Esophagus mucosa (tissue), 1 donor: Measurements from ENCODE around the gene AHSG. TPM values are rescaled to one million over a fixed set of nuclear protein-coding genes. Genes with fewer than 3 reads are reported as not detected.
A peak's percentile ranks its signal among the peaks of the same experiment; 100 is the strongest.
"Not testable (repeated sequence)": the region's sequence is repeated elsewhere in the genome, so short reads cannot be mapped to it uniquely, and the experiment has no call there.

Experiments
- ATAC-seq: fragments of 200-7000 bp; cut with Tn5 transposase; one replicate; pipeline ENCODE4 v1.9.1; 2020
- total RNA-seq: library from RNA; stranded (reverse); gene quantifications from one replicate; pipeline ENCODE4 v1.2.4, GENCODE V29; 2023
- donor health status: DM: yes; HTN: yes; CAD: no.

The AHSG gene
- total RNA-seq, 1 donor from 2014 or later = not detected

DNA sequence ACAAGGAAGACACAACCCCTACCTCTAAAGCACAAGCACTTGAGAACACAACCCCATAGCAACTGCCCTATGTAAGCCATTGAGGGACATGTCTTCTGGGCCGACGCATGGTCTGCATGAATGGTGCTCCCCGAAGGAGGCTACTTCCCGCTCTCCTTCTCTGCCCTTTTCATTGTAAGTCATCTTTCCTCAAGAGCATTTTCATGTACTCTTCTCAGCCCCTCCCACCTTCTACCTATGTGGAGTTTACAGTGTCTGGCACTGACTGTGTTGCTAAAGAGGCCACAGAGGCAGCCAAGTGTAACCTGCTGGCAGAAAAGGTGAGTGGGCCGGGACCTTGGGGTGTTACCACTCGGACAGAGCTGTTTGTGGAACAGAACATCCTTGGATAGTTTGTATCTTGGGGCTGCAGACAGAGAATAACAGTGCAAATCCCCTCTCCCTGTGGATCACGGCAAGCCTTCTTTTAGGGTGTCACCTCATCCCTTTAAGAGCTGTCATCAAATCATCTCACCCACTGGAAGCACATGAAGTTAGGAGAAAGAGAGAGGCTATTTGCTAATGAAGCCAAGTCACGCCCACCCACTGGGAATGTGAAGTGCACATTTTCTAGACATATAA lies 5.6 kb downstream of the AHSG start:
- ATAC-seq = no peak

DNA sequence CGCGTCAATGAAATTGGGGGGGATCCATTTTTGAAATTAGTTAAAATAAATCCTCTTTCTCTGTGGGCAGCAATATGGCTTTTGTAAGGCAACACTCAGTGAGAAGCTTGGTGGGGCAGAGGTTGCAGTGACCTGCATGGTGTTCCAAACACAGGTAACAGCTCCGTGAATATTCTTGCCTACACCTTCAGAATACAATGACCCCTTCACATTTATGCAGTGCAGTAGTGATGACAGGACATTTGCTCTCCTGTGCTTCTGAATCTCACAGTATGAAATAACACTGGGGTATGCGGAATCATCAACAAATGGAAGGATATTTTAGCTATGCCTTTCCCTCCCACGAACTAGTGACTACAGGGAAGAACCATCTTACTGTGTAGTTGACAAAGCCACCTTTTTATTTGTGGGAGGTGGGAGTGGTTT lies 6.9 kb downstream of the AHSG start:
- ATAC-seq = no peak

DNA sequence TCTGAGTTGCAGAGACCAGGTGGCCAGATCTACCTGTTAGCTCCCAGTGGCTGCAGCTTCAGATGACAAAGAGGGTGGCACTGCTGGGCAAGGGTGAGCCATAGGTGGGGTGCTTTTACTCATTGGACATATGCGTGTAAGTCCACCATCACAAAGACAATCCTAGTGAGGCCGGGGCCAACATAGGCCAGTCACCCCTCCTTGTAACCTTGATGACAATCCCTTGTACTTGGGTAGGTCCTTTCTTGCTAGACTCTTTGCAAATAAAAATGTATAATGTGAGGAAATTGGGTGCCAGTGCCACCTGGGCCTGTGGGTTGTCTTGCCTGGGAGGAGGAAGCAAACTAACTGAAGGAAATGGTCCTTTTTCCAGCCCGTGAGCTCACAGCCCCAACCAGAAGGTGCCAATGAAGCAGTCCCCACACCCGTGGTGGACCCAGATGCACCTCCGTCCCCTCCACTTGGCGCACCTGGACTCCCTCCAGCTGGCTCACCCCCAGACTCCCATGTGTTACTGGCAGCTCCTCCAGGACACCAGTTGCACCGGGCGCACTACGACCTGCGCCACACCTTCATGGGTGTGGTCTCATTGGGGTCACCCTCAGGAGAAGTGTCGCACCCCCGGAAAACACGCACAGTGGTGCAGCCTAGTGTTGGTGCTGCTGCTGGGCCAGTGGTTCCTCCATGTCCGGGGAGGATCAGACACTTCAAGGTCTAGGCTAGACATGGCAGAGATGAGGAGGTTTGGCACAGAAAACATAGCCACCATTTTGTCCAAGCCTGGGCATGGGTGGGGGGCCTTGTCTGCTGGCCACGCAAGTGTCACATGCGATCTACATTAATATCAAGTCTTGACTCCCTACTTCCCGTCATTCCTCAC lies 7.6 kb downstream of the AHSG start:
- ATAC-seq = no peak

- ATAC-seq = no peak
Observed at GRCh38 chr3:186621894-186622650, 9.2 kb downstream of the AHSG start.

DNA sequence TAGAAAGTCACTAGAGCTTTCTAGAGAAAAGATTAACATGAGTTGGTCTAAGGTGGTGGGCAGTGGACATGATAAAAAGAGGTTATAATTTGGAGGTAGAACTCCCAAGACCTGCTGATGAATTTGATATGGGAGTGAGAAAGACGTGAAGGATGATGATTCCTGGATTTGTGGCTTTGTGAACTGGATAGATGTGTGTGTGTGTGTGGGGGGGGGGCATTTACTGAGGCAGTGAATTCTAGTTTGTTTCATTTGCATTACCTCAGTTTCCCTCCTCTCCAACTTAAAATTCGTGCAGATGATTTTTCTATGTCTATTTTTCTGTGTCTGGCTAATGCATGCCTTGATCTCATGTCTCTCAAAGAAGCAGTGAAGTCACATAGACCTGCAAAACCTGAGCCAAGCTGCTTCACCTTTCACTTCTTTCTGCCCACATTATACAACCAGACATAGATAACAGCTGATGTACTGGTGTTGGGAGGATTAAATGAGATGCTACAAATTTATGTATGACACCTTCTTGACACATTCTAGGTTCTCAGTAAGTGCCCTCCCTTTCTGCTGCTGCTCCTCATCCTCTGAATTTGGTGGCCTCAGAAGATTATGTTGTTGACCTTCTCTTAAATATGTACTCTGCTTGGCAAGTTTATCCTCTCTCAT lies 9.9 kb downstream of the AHSG start:
- ATAC-seq = no peak

- no peak for ATAC-seq
Observed at GRCh38 chr3:186624598-186624997, 11.7 kb downstream of the AHSG start.

GRCh38 chr3:186625600-186626042 lies 12.8 kb downstream of the AHSG start:
- ATAC-seq = no peak

- ATAC-seq = peak; percentile 75
Observed at GRCh38 chr3:186626254-186626847, 13.5 kb downstream of the AHSG start.

- ATAC-seq = no peak
Observed at GRCh38 chr3:186627852-186628414, 15.1 kb downstream of the AHSG start.

GRCh38 chr3:186628756-186629155 lies 15.9 kb downstream of the AHSG start:
- no peak for ATAC-seq

DNA sequence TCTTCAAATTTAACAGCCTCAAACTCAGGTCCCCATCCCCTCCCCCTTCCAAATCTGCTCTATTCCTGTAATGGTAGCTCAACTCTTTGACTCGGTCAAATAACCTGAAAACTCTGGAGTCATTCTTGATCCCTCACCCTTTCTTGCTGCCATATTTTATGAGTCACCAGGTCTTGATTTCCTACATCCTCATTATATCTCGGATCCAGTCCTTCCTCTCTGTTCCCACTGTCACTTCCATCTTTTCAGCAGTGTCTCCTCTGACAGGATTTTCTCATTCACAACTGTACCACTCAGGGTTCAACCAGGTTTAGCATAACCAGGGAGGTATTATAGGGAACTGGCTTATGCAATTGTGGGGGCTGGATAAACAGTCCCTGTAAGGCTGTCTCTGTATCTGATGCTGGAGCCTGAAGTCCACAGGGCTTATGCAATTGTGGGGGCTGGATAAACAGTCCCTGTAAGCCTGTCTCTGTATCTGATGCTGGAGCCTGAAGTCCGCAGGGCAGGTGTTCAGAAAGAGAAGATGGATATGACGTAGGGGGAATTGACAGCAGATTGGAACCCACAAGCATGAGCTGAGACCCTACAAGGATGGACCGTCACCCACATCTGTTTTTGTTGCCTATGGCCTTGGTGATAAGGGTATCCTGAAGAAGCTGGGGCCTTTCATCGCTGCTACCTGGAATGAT lies 18.2 kb downstream of the AHSG start:
- no peak for ATAC-seq

DNA sequence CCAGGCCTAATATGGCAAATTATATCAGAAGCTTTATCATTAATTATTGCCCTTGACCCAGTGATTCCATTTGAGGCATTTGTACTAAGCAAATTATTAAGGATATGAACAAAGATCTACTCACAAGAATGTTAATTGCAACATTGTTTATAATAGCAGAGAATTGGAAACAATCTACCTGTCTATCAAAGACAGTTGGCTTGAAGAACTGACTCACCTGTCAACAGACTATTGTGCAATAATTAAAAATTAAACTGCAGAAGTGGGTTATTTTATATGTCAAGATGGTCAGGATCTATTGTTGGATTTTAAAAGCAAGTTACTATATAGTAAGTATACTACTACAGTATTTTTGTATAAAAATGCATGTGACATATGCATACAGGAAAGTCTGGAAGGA lies 20.6 kb downstream of the AHSG start:
- peak; percentile 46 for ATAC-seq

- ATAC-seq = not testable (repeated sequence)
Observed at GRCh38 chr3:186634207-186634606, 21.3 kb downstream of the AHSG start.

DNA sequence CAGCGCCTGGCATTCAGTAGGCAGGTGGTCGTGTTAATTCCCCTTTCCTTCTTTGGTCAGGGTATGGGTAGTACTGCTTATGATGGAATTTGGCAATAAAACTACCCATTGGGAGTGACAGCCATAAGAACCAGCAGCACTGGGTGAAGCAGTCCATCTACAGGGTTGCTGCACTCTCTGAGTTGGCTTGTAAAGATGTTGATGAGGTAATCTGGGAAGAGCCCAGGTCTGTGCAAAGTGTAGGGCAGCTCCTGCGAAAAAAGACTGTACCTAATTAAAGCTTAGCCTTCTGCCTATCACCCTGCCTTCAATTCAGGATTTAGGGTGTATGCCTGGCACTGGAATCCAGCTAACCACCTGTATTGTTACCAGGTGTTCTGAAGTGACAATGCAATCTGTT lies 22.7 kb downstream of the AHSG start:
- no peak for ATAC-seq

DNA sequence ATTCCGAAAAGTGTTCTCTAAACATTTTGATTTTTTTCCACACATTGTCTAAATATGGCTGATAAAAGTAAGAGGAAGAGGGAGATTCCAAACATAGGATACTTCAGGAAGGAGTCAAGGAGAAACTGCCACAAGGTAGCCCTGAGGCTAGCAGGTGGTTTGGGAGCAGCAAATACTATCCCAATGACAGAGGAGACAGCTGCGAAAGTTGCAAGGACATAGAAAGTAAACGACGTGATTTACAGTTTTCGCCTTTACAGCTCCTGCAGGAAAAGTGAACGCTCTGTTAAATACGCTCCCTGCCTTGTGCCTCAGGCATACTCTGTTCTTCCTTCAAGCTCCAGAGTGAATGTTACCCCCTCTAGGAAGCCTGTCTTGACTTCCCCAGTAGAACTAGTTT lies 23.7 kb downstream of the AHSG start:
- ATAC-seq = no peak

DNA sequence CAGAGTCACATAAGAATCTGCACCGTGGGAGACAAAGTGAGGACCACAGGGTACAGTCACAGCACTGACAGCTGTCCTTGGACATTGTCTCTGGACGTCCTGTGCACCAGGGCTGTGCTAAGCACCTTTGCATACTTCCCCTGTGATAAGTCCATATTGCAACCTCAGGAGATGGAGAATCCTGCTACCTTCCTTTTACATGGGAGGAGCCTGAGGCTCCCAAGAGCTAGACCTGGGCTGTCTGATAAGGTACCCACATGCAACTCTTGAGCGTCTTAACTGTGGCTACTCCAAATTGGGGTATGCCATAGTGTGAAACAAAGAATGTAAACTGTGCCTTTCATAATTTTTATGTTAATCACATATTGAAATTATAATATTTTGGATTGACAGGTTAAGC lies 24.8 kb downstream of the AHSG start:
- no peak for ATAC-seq

GRCh38 chr3:186638259-186638658 lies 25.4 kb downstream of the AHSG start:
- ATAC-seq = peak; percentile 38

DNA sequence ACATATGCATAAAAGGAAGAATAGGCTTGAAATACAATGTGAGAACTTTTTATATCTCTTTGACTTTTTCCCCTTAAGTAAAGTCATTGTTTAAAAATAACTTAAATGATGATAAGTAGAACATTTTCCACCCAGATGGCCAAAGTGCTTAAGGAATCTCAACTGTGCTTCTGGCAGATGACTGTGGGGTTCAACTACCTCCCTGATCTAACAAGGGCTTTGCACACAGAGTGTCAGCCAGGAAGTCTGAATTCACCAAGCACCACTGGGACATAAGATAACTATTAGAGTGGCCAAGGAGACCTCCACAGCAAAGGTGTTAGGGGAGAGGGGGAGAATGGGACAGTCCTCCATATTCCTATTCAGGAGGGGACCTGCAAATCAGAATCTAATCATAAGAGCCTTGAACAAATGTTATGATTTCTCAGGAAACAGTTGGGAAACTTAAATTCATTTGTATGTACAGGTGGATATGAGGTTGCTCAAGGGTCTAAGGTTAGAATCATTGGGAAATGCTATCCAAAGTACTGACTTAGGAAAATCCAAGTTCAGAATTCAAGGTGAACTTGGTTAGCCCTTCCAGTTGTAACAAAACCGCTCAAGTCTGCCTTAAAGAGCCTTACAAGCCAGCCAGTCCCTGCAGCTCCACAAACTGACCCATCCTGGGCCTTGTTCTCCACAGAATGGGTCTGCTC lies 27.1 kb downstream of the AHSG start, which contains the start of gene FETUB:
Gene FETUB (plus strand): TSS at position 622 of the 695 bp plus-strand sequence. CDS start 62 bp downstream, at position 684.
- ATAC-seq = no peak

DNA sequence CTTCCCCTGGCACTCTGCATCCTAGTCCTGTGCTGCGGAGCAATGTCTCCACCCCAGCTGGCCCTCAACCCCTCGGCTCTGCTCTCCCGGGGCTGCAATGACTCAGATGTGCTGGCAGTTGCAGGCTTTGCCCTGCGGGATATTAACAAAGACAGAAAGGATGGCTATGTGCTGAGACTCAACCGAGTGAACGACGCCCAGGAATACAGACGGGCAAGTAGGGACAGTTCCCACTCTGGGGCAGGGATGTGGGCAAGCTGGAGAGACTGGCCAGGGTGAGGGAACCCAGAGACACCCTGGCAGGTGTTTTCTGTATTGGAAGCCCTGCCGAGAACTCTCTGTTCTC lies 27.6 kb downstream of the AHSG start:
- peak; percentile 83 for ATAC-seq

- ATAC-seq = no peak
Observed at GRCh38 chr3:186640929-186641328, 28.1 kb downstream of the AHSG start.

GRCh38 chr3:186642014-186642413 lies 29.2 kb downstream of the AHSG start:
- no peak for ATAC-seq
